ENCODE measurements around the gene CD44. TPM values are rescaled to one million over a fixed set of nuclear protein-coding genes. Genes with fewer than 3 reads are reported as not detected.
"Not testable (repeated sequence)": the region's sequence is repeated elsewhere in the genome, so short reads cannot be mapped to it uniquely, and the experiment has no call there.

The CD44 gene
- total RNA-seq, 1 experiment from 2014 or later, result 6.1 TPM

DNA sequence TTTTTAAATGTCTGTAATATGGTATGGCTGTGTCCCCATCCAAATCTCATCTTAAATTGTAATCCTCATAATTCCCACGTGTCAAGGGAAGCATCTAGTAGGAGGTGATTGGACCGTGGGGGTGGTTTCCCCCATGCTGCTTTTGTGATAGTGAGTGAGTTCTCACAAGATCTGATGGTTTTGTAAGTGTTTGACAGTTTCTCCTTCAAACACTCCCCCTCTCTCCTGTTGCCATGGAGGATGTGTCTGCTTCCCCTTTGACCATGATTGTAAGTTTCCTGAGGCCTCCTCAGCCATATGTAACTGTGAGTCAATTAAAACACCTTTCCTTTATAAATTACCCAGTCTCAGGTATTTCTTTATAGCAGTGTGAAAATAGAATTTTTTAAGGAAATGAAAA, 31.1 kb upstream of the CD44 start:
- H2BK15ac ChIP-seq (ENCODE audit: low read depth, low read length), result no peak overlapping the region
- TF ChIP-seq, protein P1, sequence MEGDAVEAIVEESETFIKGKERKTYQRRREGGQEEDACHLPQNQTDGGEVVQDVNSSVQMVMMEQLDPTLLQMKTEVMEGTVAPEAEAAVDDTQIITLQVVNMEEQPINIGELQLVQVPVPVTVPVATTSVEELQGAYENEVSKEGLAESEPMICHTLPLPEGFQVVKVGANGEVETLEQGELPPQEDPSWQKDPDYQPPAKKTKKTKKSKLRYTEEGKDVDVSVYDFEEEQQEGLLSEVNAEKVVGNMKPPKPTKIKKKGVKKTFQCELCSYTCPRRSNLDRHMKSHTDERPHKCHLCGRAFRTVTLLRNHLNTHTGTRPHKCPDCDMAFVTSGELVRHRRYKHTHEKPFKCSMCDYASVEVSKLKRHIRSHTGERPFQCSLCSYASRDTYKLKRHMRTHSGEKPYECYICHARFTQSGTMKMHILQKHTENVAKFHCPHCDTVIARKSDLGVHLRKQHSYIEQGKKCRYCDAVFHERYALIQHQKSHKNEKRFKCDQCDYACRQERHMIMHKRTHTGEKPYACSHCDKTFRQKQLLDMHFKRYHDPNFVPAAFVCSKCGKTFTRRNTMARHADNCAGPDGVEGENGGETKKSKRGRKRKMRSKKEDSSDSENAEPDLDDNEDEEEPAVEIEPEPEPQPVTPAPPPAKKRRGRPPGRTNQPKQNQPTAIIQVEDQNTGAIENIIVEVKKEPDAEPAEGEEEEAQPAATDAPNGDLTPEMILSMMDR (conservative IDR thresholded peaks at IDR 0.05), result no peak
- H2BK20ac ChIP-seq (ENCODE audit: low read depth, low read length, poor library complexity, severe bottlenecking), result no peak overlapping the region
- H2AK5ac ChIP-seq (ENCODE audit: insufficient read length, low read length), result no peak overlapping the region
- no peaks in the 10 kb centered on the region for H3K79me2 ChIP-seq (ENCODE audit: insufficient read depth, low read length)
- H3K4me2 ChIP-seq (ENCODE audit: insufficient read depth, insufficient read length, low read length), result no peak overlapping the region
- no peak for DNase-seq
- peaks cover 5% of the 10 kb centered on the region in 2 experiments; a peak in 3 of 5 replicates for H3K9me3 Mint-ChIP-seq
- no peak overlapping the region for H3K18ac ChIP-seq (ENCODE audit: insufficient read length, low read depth, low read length)
- no peak overlapping the region for H2BK5ac ChIP-seq (ENCODE audit: insufficient read length, low read length)
- no peak overlapping the region for H4K8ac ChIP-seq (replicated peaks; ENCODE audit: insufficient read length, low read depth, low read length)
- H3K9ac ChIP-seq (ENCODE audit: extremely low read depth, insufficient read length, low read length), result no peak overlapping the region
- H3K9me3 ChIP-seq (ENCODE audit: control insufficient read depth, low read depth, low read length), result no peaks in the 10 kb centered on the region
- H3K27ac ChIP-seq (ENCODE audit: insufficient read length, low read depth, low read length), result no peak overlapping the region
- H4K20me1 ChIP-seq (ENCODE audit: control insufficient read depth, insufficient read depth, insufficient read length), result no peaks in the 10 kb centered on the region
- H3T11ph ChIP-seq (ENCODE audit: low read length), result no peak overlapping the region
- H3K4me1 Mint-ChIP-seq, result no peaks in the 10 kb centered on the region; a peak in 1 of 4 replicates
- H3K27me3 ChIP-seq (ENCODE audit: insufficient read depth, low read length), result no peaks in the 10 kb centered on the region
- H3K14ac ChIP-seq (ENCODE audit: insufficient read depth, low read length), result no peak overlapping the region
- peaks cover 3% of the 10 kb centered on the region for H3K27me3 Mint-ChIP-seq (ENCODE audit: low read depth)
- H3K56ac ChIP-seq (ENCODE audit: insufficient read length, low read depth, low read length), result no peak overlapping the region
- no peak overlapping the region for H3K4me3 Mint-ChIP-seq
- no peak overlapping the region for H2BK12ac ChIP-seq (ENCODE audit: insufficient read length, low read depth, low read length)
- H3K79me1 ChIP-seq (ENCODE audit: insufficient read depth, low read depth, low read length, poor library complexity, severe bottlenecking), result no peaks in the 10 kb centered on the region
- H2BK120ac ChIP-seq (ENCODE audit: low read depth, low read length, poor library complexity, severe bottlenecking), result no peak overlapping the region
- no peaks in the 10 kb centered on the region for H3K4me1 ChIP-seq (ENCODE audit: insufficient read depth, low read length)
- H3K27ac Mint-ChIP-seq, result no peak overlapping the region
- H3K23ac ChIP-seq (ENCODE audit: insufficient read length, low read depth, low read length), result no peak overlapping the region
- H3K23me2 ChIP-seq (ENCODE audit: insufficient read length, low read depth, low read length, poor library complexity, severe bottlenecking), result no peaks in the 10 kb centered on the region
- H3K4ac ChIP-seq (ENCODE audit: low read depth, low read length), result no peak overlapping the region
- H2AFZ ChIP-seq (ENCODE audit: low read length), result no peak overlapping the region
- H4K91ac ChIP-seq (ENCODE audit: insufficient read length, low read depth, low read length), result no peak overlapping the region
- WGBS (ENCODE audit: extremely low coverage, insufficient read length, low lambda C conversion rate), result no CpG with 5 or more reads among the region's 2 CpGs
- no peak overlapping the region for H4K5ac ChIP-seq (ENCODE audit: insufficient read length, low read depth, low read length)
- peaks cover 2 to 7% (median 4%) of the 10 kb centered on the region in 3 experiments; a peak in 3 of 7 replicates for H3K36me3 Mint-ChIP-seq (ENCODE audit: insufficient read depth in 1 of 3, low read depth in 3 of 3)

DNA sequence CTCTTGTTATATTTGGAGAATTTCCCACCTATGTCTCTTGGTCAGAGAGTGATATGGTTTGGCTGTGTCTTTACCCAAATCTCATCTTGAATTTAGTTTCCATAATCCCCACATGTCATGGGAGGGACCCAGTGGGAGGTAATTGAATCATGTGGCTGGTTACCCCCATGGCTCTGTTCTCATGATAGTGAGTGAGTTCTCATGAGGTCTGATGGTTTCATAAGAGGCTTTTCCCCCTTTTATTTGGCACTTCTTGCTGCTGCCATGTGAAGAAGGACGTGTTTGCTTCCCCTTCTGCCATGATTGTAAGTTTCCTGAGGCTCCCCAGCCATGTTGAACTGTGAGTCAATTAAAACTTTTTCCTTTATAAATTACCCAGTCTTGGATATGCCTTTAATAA, 30.6 kb upstream of the CD44 start:
- H3K27me3 Mint-ChIP-seq (ENCODE audit: low read depth); H4K91ac ChIP-seq (ENCODE audit: insufficient read length, low read depth, low read length): not testable (repeated sequence)

More for the DNA sequence above, 30.6 kb upstream of the CD44 start:
- H3K4me1 Mint-ChIP-seq; H3K9me3 ChIP-seq (ENCODE audit: control insufficient read depth, low read depth, low read length); H3K9ac ChIP-seq (ENCODE audit: extremely low read depth, insufficient read length, low read length); H3K23me2 ChIP-seq (ENCODE audit: insufficient read length, low read depth, low read length, poor library complexity, severe bottlenecking); H3K4me3 Mint-ChIP-seq; H2BK120ac ChIP-seq (ENCODE audit: low read depth, low read length, poor library complexity, severe bottlenecking); H3K56ac ChIP-seq (ENCODE audit: insufficient read length, low read depth, low read length); DNase-seq; H3K14ac ChIP-seq (ENCODE audit: insufficient read depth, low read length); H2BK5ac ChIP-seq (ENCODE audit: insufficient read length, low read length); H3K36me3 Mint-ChIP-seq (ENCODE audit: insufficient read depth in 1 of 3, low read depth in 3 of 3); H3K9me3 Mint-ChIP-seq; H3K23ac ChIP-seq (ENCODE audit: insufficient read length, low read depth, low read length); H3K4ac ChIP-seq (ENCODE audit: low read depth, low read length); H4K8ac ChIP-seq (replicated peaks; ENCODE audit: insufficient read length, low read depth, low read length); H2BK12ac ChIP-seq (ENCODE audit: insufficient read length, low read depth, low read length); H2AK5ac ChIP-seq (ENCODE audit: insufficient read length, low read length); H3K27ac Mint-ChIP-seq; H2AFZ ChIP-seq (ENCODE audit: low read length); H3K79me1 ChIP-seq (ENCODE audit: insufficient read depth, low read depth, low read length, poor library complexity, severe bottlenecking); H3K27ac ChIP-seq (ENCODE audit: insufficient read length, low read depth, low read length); H3K18ac ChIP-seq (ENCODE audit: insufficient read length, low read depth, low read length); H3T11ph ChIP-seq (ENCODE audit: low read length); H4K20me1 ChIP-seq (ENCODE audit: control insufficient read depth, insufficient read depth, insufficient read length); H3K4me2 ChIP-seq (ENCODE audit: insufficient read depth, insufficient read length, low read length); H2BK20ac ChIP-seq (ENCODE audit: low read depth, low read length, poor library complexity, severe bottlenecking); H3K4me1 ChIP-seq (ENCODE audit: insufficient read depth, low read length); H3K27me3 ChIP-seq (ENCODE audit: insufficient read depth, low read length); H3K79me2 ChIP-seq (ENCODE audit: insufficient read depth, low read length); H2BK15ac ChIP-seq (ENCODE audit: low read depth, low read length); H4K5ac ChIP-seq (ENCODE audit: insufficient read length, low read depth, low read length): not testable (repeated sequence)
- WGBS (ENCODE audit: extremely low coverage, insufficient read length, low lambda C conversion rate), result no CpG with 5 or more reads among the region's 1 CpG
